ENCODE data around the gene NR2C2.

NR2C2 gene

GRCh38 chr3:15032650-15033049 lies 85.3 kb downstream of the NR2C2 start:
- DNase-seq: no peak

- no peak for DNase-seq
Observed at GRCh38 chr3:15033103-15033502, 85.7 kb downstream of the NR2C2 start.

- no peak for DNase-seq
Observed at GRCh38 chr3:15038306-15038705, 90.9 kb downstream of the NR2C2 start.

GRCh38 chr3:15040844-15041243 lies 93.5 kb downstream of the NR2C2 start:
- no peak for DNase-seq

- DNase-seq: no peak
Observed at GRCh38 chr3:15041950-15042349, 94.6 kb downstream of the NR2C2 start.

- no peak for DNase-seq
Observed at GRCh38 chr3:15042936-15043335, 95.6 kb downstream of the NR2C2 start.

- DNase-seq: no peak
Observed at GRCh38 chr3:15043408-15044171, 96.2 kb downstream of the NR2C2 start.

GRCh38 chr3:15044326-15044725 lies 96.9 kb downstream of the NR2C2 start:
- no peak for DNase-seq

- DNase-seq: no peak
Observed at GRCh38 chr3:15045667-15046066, 98.3 kb downstream of the NR2C2 start.

GRCh38 chr3:15049584-15049983 lies 102.2 kb downstream of the NR2C2 start:
- DNase-seq: no peak

- no peak for DNase-seq
Observed at GRCh38 chr3:15050405-15051092, 103.2 kb downstream of the NR2C2 start.

GRCh38 chr3:15051531-15051930 lies 104.1 kb downstream of the NR2C2 start:
- DNase-seq: no peak

GRCh38 chr3:15052335-15053242 lies 105.2 kb downstream of the NR2C2 start:
- DNase-seq: no peak

GRCh38 chr3:15053541-15053940 lies 106.2 kb downstream of the NR2C2 start:
- DNase-seq: no peak

GRCh38 chr3:15055019-15055557 lies 107.7 kb downstream of the NR2C2 start:
- no peak for DNase-seq

- no peak for DNase-seq
Observed at GRCh38 chr3:15056676-15057404, 109.5 kb downstream of the NR2C2 start.

GRCh38 chr3:15060029-15060428 lies 112.6 kb downstream of the NR2C2 start:
- DNase-seq: no peak

GRCh38 chr3:15063238-15063637 lies 115.9 kb downstream of the NR2C2 start:
- no peak for DNase-seq

- no peak for DNase-seq
Observed at GRCh38 chr3:15063656-15064286, 116.4 kb downstream of the NR2C2 start.

GRCh38 chr3:15064299-15064834 lies 117.0 kb downstream of the NR2C2 start:
- DNase-seq: no peak

GRCh38 chr3:15064835-15065549 lies 117.6 kb downstream of the NR2C2 start, which contains the start of gene MRPS25:
Gene MRPS25, minus strand, starts transcription at chr3:15065315. Its CDS starts 121 bp downstream, at chr3:15065194.
- DNase-seq: peak; percentile 57
